ENCODE measurements around the gene PTPRT.

PTPRT gene

GRCh38 chr20:42493001-42493400, 696.7 kb downstream of the PTPRT start:
- peaks cover 8% of the 10 kb centered on the region for H3K27me3 Mint-ChIP-seq
- peaks cover 9% of the 10 kb centered on the region for H3K9me3 Mint-ChIP-seq
- peak overlapping the region; percentile 53 for H3K27ac Mint-ChIP-seq
- peaks cover 54% of the 10 kb centered on the region for H3K4me1 Mint-ChIP-seq (ENCODE audit: low read depth)
- no peaks in the 10 kb centered on the region for H3K36me3 Mint-ChIP-seq (ENCODE audit: low read depth)
- intact Hi-C loops (cut with micrococcal nuclease) = loop anchor here (5.0 kb wide), 1 partner anchor 39 kb away; no protein-coding TSS in a partner anchor
- H3K4me3 Mint-ChIP-seq = no peak overlapping the region

- H3K27ac Mint-ChIP-seq = peak overlapping the region; percentile 53
- peaks cover 58% of the 10 kb centered on the region for H3K4me1 Mint-ChIP-seq (ENCODE audit: low read depth)
- H3K36me3 Mint-ChIP-seq (ENCODE audit: low read depth) = no peaks in the 10 kb centered on the region
- peaks cover 3% of the 10 kb centered on the region for H3K27me3 Mint-ChIP-seq
- H3K9me3 Mint-ChIP-seq = peaks cover 9% of the 10 kb centered on the region
- intact Hi-C loops (cut with micrococcal nuclease) = loop anchor here (5.0 kb wide), 1 partner anchor 40 kb away; no protein-coding TSS in a partner anchor
- no peak overlapping the region for H3K4me3 Mint-ChIP-seq
Observed at GRCh38 chr20:42492290-42492689, 697.4 kb downstream of the PTPRT start.

GRCh38 chr20:42485556-42485955, 704.1 kb downstream of the PTPRT start:
- H3K36me3 Mint-ChIP-seq (ENCODE audit: low read depth) = no peaks in the 10 kb centered on the region
- intact Hi-C loops (cut with micrococcal nuclease) = no loop called here
- H3K4me3 Mint-ChIP-seq = peak overlapping the region; percentile 13
- peaks cover 55% of the 10 kb centered on the region for H3K4me1 Mint-ChIP-seq (ENCODE audit: low read depth)
- H3K9me3 Mint-ChIP-seq = peaks cover 9% of the 10 kb centered on the region
- H3K27me3 Mint-ChIP-seq = no peaks in the 10 kb centered on the region
- peak overlapping the region; percentile 83 for H3K27ac Mint-ChIP-seq

- no peaks in the 10 kb centered on the region for H3K27me3 Mint-ChIP-seq
- H3K36me3 Mint-ChIP-seq (ENCODE audit: low read depth) = no peaks in the 10 kb centered on the region
- peak overlapping the region; percentile 83 for H3K27ac Mint-ChIP-seq
- H3K9me3 Mint-ChIP-seq = peaks cover 9% of the 10 kb centered on the region
- H3K4me1 Mint-ChIP-seq (ENCODE audit: low read depth) = peaks cover 55% of the 10 kb centered on the region
- peak overlapping the region; percentile 54 for H3K4me3 Mint-ChIP-seq
- intact Hi-C loops (cut with micrococcal nuclease) = no loop called here
Observed at GRCh38 chr20:42484790-42485375, 704.8 kb downstream of the PTPRT start.

GRCh38 chr20:42484335-42484734, 705.4 kb downstream of the PTPRT start:
- peaks cover 9% of the 10 kb centered on the region for H3K9me3 Mint-ChIP-seq
- H3K4me1 Mint-ChIP-seq (ENCODE audit: low read depth) = peaks cover 50% of the 10 kb centered on the region
- no peaks in the 10 kb centered on the region for H3K36me3 Mint-ChIP-seq (ENCODE audit: low read depth)
- H3K27me3 Mint-ChIP-seq = no peaks in the 10 kb centered on the region
- no peak overlapping the region for H3K4me3 Mint-ChIP-seq
- peak overlapping the region; percentile 83 for H3K27ac Mint-ChIP-seq
- intact Hi-C loops (cut with micrococcal nuclease) = no loop called here

- H3K9me3 Mint-ChIP-seq = peaks cover 9% of the 10 kb centered on the region
- H3K4me1 Mint-ChIP-seq (ENCODE audit: low read depth) = peaks cover 50% of the 10 kb centered on the region
- peak overlapping the region; percentile 83 for H3K27ac Mint-ChIP-seq
- no peaks in the 10 kb centered on the region for H3K27me3 Mint-ChIP-seq
- H3K4me3 Mint-ChIP-seq = no peak overlapping the region
- intact Hi-C loops (cut with micrococcal nuclease) = no loop called here
- no peaks in the 10 kb centered on the region for H3K36me3 Mint-ChIP-seq (ENCODE audit: low read depth)
Observed at GRCh38 chr20:42483730-42484303, 705.9 kb downstream of the PTPRT start.

- Mint-ChIP-seq H3K36me3 (ENCODE audit: low read depth) (no peaks in the 10 kb centered on the region), H3K4me1 (ENCODE audit: low read depth) (peaks cover 47% of the 10 kb centered on the region), H3K27ac (peak overlapping the region; percentile 83), H3K4me3 (no peak overlapping the region), H3K27me3 (peaks cover 8% of the 10 kb centered on the region), H3K9me3 (peaks cover 9% of the 10 kb centered on the region)
- intact Hi-C loops (cut with micrococcal nuclease) = no loop called here
Observed at GRCh38 chr20:42482808-42483207, 706.9 kb downstream of the PTPRT start.

- Mint-ChIP-seq H3K9me3 (no peaks in the 10 kb centered on the region), H3K36me3 (ENCODE audit: low read depth) (no peaks in the 10 kb centered on the region), H3K4me3 (no peak overlapping the region), H3K27ac (no peak overlapping the region), H3K27me3 (peaks cover 32% of the 10 kb centered on the region), H3K4me1 (ENCODE audit: low read depth) (no peaks in the 10 kb centered on the region)
- intact Hi-C loops (cut with micrococcal nuclease) = no loop called here
Observed at GRCh38 chr20:42475773-42476172, 713.9 kb downstream of the PTPRT start.

- Mint-ChIP-seq H3K4me3 (no peak overlapping the region), H3K4me1 (ENCODE audit: low read depth) (peaks cover 10% of the 10 kb centered on the region), H3K36me3 (ENCODE audit: low read depth) (no peaks in the 10 kb centered on the region), H3K9me3 (no peaks in the 10 kb centered on the region), H3K27ac (no peak overlapping the region), H3K27me3 (peaks cover 40% of the 10 kb centered on the region)
- intact Hi-C loops (cut with micrococcal nuclease) = no loop called here
Observed at GRCh38 chr20:42474646-42475045, 715.1 kb downstream of the PTPRT start.

- Mint-ChIP-seq H3K4me3 (no peak overlapping the region), H3K4me1 (ENCODE audit: low read depth) (peaks cover 14% of the 10 kb centered on the region), H3K27me3 (peaks cover 40% of the 10 kb centered on the region), H3K9me3 (no peaks in the 10 kb centered on the region), H3K27ac (no peak overlapping the region), H3K36me3 (ENCODE audit: low read depth) (no peaks in the 10 kb centered on the region)
- intact Hi-C loops (cut with micrococcal nuclease) = no loop called here
Observed at GRCh38 chr20:42472198-42472597, 717.5 kb downstream of the PTPRT start.

- H3K27ac Mint-ChIP-seq = no peak overlapping the region
- intact Hi-C loops (cut with micrococcal nuclease) = no loop called here
- H3K4me1 Mint-ChIP-seq (ENCODE audit: low read depth) = peaks cover 20% of the 10 kb centered on the region
- H3K27me3 Mint-ChIP-seq = peaks cover 46% of the 10 kb centered on the region
- no peaks in the 10 kb centered on the region for H3K36me3 Mint-ChIP-seq (ENCODE audit: low read depth)
- H3K9me3 Mint-ChIP-seq = no peaks in the 10 kb centered on the region
- H3K4me3 Mint-ChIP-seq = no peak overlapping the region
Observed at GRCh38 chr20:42461965-42462593, 727.6 kb downstream of the PTPRT start.

- intact Hi-C loops (cut with micrococcal nuclease) = no loop called here
- peaks cover 13% of the 10 kb centered on the region for H3K4me1 Mint-ChIP-seq (ENCODE audit: low read depth)
- H3K27me3 Mint-ChIP-seq = peaks cover 43% of the 10 kb centered on the region
- H3K9me3 Mint-ChIP-seq = no peaks in the 10 kb centered on the region
- H3K27ac Mint-ChIP-seq = no peak overlapping the region
- H3K36me3 Mint-ChIP-seq (ENCODE audit: low read depth) = no peaks in the 10 kb centered on the region
- H3K4me3 Mint-ChIP-seq = no peak overlapping the region
Observed at GRCh38 chr20:42461291-42461690, 728.4 kb downstream of the PTPRT start.

GRCh38 chr20:42447270-42447669, 742.4 kb downstream of the PTPRT start:
- intact Hi-C loops (cut with micrococcal nuclease) = no loop called here
- Mint-ChIP-seq H3K4me1 (ENCODE audit: low read depth) (no peaks in the 10 kb centered on the region), H3K36me3 (ENCODE audit: low read depth) (no peaks in the 10 kb centered on the region), H3K9me3 (peaks cover 7% of the 10 kb centered on the region), H3K27me3 (peaks cover 20% of the 10 kb centered on the region), H3K4me3 (no peak overlapping the region), H3K27ac (no peak overlapping the region)

GRCh38 chr20:42444799-42445198, 744.9 kb downstream of the PTPRT start:
- Mint-ChIP-seq H3K27ac (no peak overlapping the region), H3K36me3 (ENCODE audit: low read depth) (no peaks in the 10 kb centered on the region), H3K27me3 (peaks cover 20% of the 10 kb centered on the region), H3K4me3 (no peak overlapping the region), H3K4me1 (ENCODE audit: low read depth) (no peaks in the 10 kb centered on the region), H3K9me3 (no peaks in the 10 kb centered on the region)
- intact Hi-C loops (cut with micrococcal nuclease) = no loop called here

Data from dendritic cell treated with granulocyte-macrophage colony-stimulating factor and Interleukin-4, amounts not matched to agents 40 ng/mL and 50 ng/mL, for 4 days (primary cell).